Peyer's patch (tissue), 4 donors: ENCODE measurements around the gene TTC14. TPM values are rescaled to one million over a fixed set of nuclear protein-coding genes. Genes with fewer than 3 reads are reported as not detected.
"Not testable (repeated sequence)": the region's sequence is repeated elsewhere in the genome, so short reads cannot be mapped to it uniquely, and the experiment has no call there.

ENCODE experiments used
- DNase-seq, 3 donors: peaks; one replicate each; pipeline ENCODE4 v3.0.0-alpha.2; 2017 to 2019
- H3K27ac ChIP-seq, 4 donors: fragments of 200-600 bp; sonication (generic); one replicate each; pipeline ENCODE4 v1.5.1; 2016 to 2019
- H3K27me3 ChIP-seq, 2 donors: fragments of 200-600 bp; sonication (generic); one replicate each; pipeline ENCODE4 v1.5.1; 2019
- H3K36me3 ChIP-seq, 3 donors: fragments of 200-600 bp; sonication (generic); one replicate each; pipeline ENCODE4 v1.5.1; 2016 to 2019
- H3K4me1 ChIP-seq, 4 donors: fragments of 200-600 bp; sonication (generic); one replicate each; pipeline ENCODE4 v1.5.1; 2016 to 2019
- H3K4me3 ChIP-seq, 4 donors: fragments of 200-600 bp; sonication (generic); 1 replicate in 3 of 4; 2 replicates in 1 of 4; pipeline ENCODE4 v1.5.1; 2016 to 2019; ENCODE audit warnings: mild to moderate bottlenecking in 1 of 4
- H3K9me3 ChIP-seq, 4 donors: fragments of 200-600 bp; sonication (generic); one replicate each; pipeline ENCODE4 v1.5.1; 2016 to 2019; ENCODE audit warnings: mild to moderate bottlenecking in 1 of 4
- POLR2A ChIP-seq, 2 donors: fragments of 450-650 bp; IDR thresholded peaks; one replicate each; pipeline ENCODE4 v1.5.1; 2017; ENCODE audit warnings: antibody characterized with exemption in 2 of 2, mild to moderate bottlenecking in 2 of 2, moderate library complexity in 2 of 2
- total RNA-seq, 4 donors: library from RNA; depleted of rRNA; stranded (reverse); fragments of >200 nt; gene quantifications; one replicate each; pipeline ENCODE4 v1.1.0, GENCODE V29; 2016
- TF ChIP-seq, protein P1 (sequence below), 6 experiments: fragments of 450-650 bp in 4 of 6; fragments of 200-600 bp in 2 of 6; sonication (generic) in 1 of 6; IDR thresholded peaks; one replicate each; pipeline ENCODE4 v1.5.1; 2017 to 2019; ENCODE audit warnings: antibody characterized with exemption in 6 of 6, mild to moderate bottlenecking in 3 of 6, moderate library complexity in 1 of 6

The TTC14 gene
- total RNA-seq, 4 donors from 2014 or later = 47.6 to 205 (median 65.9) TPM

DNA sequence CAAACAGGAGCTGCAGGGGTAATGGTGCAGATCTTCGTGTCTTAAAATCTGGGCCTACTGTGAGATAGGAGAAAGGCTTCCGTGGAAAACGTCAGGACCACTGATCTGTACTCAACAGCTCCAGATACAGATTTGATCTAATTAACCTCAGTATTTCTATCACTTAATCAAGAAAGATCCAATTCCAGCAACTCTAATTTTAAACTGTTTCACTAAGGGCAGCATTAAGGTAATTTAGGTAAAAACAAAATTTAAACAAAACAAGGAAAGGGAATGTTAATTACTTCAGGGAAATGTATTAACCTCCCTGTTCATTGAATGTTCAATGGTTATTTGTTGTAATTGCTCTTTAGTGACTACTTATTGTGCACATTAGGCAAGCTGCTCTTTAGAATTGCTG is 26.4 kb upstream of the TTC14 start:
- no peaks in the 10 kb centered on the region for H3K27me3 ChIP-seq
- no peak overlapping the region for H3K4me3 ChIP-seq
- no peaks in the 10 kb centered on the region for H3K4me1 ChIP-seq
- H3K27ac ChIP-seq = no peak overlapping the region
- no peak for TF ChIP-seq POLR2A (IDR thresholded peaks at IDR 0.05)
- TF ChIP-seq, protein P1, sequence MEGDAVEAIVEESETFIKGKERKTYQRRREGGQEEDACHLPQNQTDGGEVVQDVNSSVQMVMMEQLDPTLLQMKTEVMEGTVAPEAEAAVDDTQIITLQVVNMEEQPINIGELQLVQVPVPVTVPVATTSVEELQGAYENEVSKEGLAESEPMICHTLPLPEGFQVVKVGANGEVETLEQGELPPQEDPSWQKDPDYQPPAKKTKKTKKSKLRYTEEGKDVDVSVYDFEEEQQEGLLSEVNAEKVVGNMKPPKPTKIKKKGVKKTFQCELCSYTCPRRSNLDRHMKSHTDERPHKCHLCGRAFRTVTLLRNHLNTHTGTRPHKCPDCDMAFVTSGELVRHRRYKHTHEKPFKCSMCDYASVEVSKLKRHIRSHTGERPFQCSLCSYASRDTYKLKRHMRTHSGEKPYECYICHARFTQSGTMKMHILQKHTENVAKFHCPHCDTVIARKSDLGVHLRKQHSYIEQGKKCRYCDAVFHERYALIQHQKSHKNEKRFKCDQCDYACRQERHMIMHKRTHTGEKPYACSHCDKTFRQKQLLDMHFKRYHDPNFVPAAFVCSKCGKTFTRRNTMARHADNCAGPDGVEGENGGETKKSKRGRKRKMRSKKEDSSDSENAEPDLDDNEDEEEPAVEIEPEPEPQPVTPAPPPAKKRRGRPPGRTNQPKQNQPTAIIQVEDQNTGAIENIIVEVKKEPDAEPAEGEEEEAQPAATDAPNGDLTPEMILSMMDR (IDR thresholded peaks at IDR 0.05) = no peak
- H3K9me3 ChIP-seq = no peaks in the 10 kb centered on the region
- no peak for DNase-seq
- H3K36me3 ChIP-seq = no peaks in the 10 kb centered on the region

DNA sequence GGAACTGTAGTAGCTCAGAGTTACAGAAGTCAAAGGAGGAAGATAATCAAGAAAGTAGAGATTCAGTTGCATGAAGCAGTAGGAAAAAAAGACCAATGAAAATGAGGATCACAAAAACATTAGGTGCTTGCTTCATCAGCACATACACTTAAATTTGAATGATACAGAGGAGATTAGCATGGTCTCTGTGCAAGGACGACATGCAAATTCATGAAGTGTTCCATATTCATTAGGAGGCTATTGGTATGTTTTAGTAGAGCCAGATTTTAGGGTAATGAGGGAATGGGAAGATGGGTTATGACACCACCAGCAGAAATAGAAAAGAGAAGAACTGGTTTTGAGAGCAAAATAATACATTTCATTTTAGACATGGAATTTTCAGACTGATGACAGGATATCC is 21.0 kb upstream of the TTC14 start:
- no peaks in the 10 kb centered on the region for H3K9me3 ChIP-seq
- no peaks in the 10 kb centered on the region for H3K36me3 ChIP-seq
- no peaks in the 10 kb centered on the region for H3K4me1 ChIP-seq
- H3K4me3 ChIP-seq = no peak overlapping the region
- no peaks in the 10 kb centered on the region for H3K27me3 ChIP-seq
- TF ChIP-seq, protein P1 (IDR thresholded peaks at IDR 0.05) = no peak
- no peak for TF ChIP-seq POLR2A (IDR thresholded peaks at IDR 0.05)
- no peak overlapping the region for H3K27ac ChIP-seq
- DNase-seq = no peak

- TF ChIP-seq POLR2A (IDR thresholded peaks at IDR 0.05) = no peak
- DNase-seq = no peak
- H3K9me3 ChIP-seq = no peaks in the 10 kb centered on the region
Observed at GRCh38 chr3:180590396-180590795, 11.6 kb upstream of the TTC14 start.

DNA sequence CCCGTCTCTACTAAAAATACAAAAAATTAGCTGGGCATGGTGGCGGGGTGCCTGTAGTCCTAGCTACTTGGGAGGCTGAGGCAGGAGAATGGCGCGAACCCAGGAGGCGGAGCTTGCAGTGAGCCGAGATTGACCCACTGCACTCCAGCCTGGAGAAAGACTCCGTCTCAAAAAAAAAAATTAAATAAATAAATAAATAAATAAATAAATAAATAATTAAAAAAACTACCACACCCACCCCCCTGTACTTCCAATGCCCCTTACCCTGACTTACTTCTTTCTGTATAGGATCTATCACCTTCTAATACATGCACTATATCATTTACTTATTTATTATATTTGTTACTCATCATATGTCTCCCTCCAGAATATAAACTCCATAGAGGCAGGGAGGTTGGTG is 8.3 kb upstream of the TTC14 start:
- H3K27me3 ChIP-seq, H3K27ac ChIP-seq, DNase-seq, H3K4me1 ChIP-seq, H3K9me3 ChIP-seq, H3K4me3 ChIP-seq, H3K36me3 ChIP-seq: not testable (repeated sequence)

More at GRCh38 chr3:180590396-180590795, 11.6 kb upstream of the TTC14 start:
- Histone ChIP-seq H3K4me1 (no peaks in the 10 kb centered on the region), H3K36me3 (no peaks in the 10 kb centered on the region), H3K4me3 (no peak overlapping the region), H3K27ac (no peak overlapping the region), H3K27me3 (no peaks in the 10 kb centered on the region)

DNA sequence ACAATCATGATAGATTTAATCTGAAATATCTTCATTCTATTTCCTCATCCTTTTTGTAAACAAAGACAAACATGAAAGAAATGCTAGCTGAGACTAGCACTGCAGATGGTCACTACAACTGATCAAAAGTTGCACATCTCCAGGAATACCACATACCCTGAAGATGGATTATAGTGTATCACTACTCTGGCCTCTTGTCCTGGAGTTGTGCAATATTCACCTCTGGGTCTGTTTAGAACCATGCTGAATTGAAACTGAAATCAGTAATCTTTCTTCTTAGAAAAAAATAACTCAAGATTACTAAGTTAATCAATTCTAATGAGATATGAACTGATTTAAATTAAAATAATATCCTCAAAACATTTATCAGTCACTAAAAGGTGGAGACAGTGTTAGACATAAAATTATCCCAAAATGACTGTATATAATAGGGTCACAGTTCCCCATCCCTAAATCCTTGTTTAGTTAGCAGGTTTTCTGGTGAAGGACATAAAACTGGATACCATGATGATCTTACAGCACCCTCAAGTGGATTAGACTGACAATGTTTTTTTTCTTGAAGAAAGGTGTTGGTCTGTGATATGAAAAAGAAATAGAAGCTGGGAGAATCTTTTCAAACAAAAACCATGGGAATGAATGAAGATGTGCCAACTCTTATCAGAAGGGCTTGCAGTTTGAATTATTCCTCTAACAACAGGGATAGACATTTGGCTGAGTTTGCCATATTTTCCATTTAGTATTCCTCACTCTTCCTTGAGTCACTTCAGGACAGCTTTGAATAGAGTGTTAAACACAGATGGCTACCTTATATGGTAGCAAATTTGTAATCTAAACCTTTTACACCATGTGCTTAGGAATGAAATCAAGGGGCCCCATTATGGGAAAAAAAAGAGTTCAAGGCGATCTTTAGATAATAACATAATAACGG is 7.1 kb upstream of the TTC14 start:
- no peak overlapping the region for H3K27ac ChIP-seq
- no peaks in the 10 kb centered on the region for H3K36me3 ChIP-seq
- TF ChIP-seq POLR2A (IDR thresholded peaks at IDR 0.05) = no peak
- TF ChIP-seq, protein P1 (IDR thresholded peaks at IDR 0.05) = peak in 1 of 6 experiments; percentile 26
- no peaks in the 10 kb centered on the region for H3K27me3 ChIP-seq
- no peaks in the 10 kb centered on the region for H3K9me3 ChIP-seq
- no peaks in the 10 kb centered on the region for H3K4me1 ChIP-seq
- DNase-seq = no peak
- H3K4me3 ChIP-seq = no peak overlapping the region

DNA sequence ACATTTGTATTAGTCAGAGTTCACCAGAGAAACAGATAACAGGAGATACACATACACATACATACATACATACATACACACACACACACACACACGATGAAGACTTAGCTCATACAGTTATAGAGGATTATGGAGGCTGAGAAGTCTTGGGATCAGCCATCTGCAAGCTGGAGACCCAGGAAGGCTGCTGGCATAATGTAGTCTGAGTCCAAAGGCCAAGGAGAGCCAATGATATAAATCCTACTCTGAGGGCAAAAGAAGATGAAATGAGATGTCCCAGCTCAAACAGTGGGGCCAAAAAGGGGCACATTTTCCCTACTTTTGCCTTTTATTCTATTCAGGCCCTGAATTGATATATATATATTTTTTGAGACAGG is 6.4 kb upstream of the TTC14 start:
- TF ChIP-seq, protein P1 (IDR thresholded peaks at IDR 0.05) = no peak
- no peak for TF ChIP-seq POLR2A (IDR thresholded peaks at IDR 0.05)
- Histone ChIP-seq H3K9me3 (no peaks in the 10 kb centered on the region), H3K27me3 (no peaks in the 10 kb centered on the region), H3K27ac (no peak overlapping the region), H3K36me3 (no peaks in the 10 kb centered on the region), H3K4me3 (no peak overlapping the region), H3K4me1 (no peaks in the 10 kb centered on the region)
- no peak for DNase-seq
